ENCODE data around the gene UCP1.

UCP1 gene

DNA sequence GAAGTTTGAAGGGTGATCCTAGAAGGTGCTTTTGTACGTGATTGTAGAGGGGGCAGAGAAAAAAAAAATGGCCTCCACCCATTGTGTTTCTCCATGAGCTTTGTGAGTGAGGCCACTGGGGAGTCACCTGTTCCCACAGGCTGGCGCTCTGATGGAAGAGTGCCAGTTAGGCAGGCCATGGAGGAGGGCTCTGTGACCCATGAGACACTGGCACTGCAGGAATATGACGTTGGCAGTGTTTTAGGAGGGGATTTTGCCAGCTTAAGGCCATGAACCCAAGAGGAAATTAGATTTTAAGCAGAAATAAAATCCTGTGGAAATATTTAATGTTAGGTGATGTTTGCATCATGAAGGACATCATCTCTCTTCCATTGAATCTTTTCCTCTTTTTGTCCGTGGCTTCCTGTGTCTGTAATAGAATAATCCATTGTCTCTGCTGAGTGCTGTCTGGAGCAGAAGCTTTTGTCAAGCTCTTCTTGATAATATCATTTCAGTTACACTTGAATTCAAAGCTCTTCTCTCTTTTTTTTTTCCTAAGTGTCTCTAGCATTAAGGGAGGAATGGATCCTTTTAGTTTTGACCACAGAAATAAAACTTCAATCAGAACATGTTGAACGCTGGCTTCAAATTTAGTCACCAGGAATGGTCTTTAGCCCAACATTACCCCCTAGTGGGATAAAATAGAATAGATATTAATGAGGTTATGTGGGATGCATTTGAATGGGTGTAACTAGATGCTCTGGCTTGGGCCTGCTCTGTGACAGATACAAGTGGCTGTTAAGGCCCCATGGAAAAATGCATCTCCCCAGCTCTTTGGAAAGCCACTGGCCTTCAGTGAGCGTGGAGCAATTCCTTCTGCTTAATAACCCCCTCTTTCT is 41.0 kb upstream of the UCP1 start:
- Histone ChIP-seq H3K27me3 (no peaks in the 10 kb centered on the region), H3K4me1 (no peaks in the 10 kb centered on the region), H3K9me3 (no peaks in the 10 kb centered on the region), H3K36me3 (no peaks in the 10 kb centered on the region), H3K27ac (no peak overlapping the region), H3K4me3 (no peak overlapping the region)
- intact Hi-C loops (cut with DNase I; ENCODE audit: low total_unique reads) = loop anchor here (10.0 kb wide), 2 partner anchors 245 kb away; no protein-coding TSS in a partner anchor
- DNase-seq = no peak
- TF ChIP-seq, protein P1, sequence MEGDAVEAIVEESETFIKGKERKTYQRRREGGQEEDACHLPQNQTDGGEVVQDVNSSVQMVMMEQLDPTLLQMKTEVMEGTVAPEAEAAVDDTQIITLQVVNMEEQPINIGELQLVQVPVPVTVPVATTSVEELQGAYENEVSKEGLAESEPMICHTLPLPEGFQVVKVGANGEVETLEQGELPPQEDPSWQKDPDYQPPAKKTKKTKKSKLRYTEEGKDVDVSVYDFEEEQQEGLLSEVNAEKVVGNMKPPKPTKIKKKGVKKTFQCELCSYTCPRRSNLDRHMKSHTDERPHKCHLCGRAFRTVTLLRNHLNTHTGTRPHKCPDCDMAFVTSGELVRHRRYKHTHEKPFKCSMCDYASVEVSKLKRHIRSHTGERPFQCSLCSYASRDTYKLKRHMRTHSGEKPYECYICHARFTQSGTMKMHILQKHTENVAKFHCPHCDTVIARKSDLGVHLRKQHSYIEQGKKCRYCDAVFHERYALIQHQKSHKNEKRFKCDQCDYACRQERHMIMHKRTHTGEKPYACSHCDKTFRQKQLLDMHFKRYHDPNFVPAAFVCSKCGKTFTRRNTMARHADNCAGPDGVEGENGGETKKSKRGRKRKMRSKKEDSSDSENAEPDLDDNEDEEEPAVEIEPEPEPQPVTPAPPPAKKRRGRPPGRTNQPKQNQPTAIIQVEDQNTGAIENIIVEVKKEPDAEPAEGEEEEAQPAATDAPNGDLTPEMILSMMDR (IDR thresholded peaks at IDR 0.05) = peak; percentile 35 to 49

DNA sequence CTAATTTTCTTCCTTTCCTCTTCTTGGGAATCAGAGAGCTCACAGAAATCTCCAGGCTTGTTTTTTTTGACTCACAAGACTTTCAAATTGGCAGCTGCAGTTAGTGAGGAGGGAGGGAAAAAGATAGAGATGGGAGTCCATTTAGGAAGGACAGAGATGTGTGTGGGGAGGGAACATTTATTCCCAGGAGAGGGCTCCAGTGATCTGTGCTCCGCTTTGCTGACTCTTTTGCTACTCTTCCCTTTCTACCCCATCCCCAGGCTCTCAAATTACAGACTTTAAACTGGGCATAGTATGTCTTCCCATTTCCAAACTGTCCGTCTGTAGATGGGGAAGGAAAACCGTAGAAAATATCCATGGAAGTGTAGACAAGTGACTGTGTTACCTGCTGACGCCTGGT is 39.1 kb upstream of the UCP1 start:
- H3K27ac ChIP-seq = no peak overlapping the region
- no peaks in the 10 kb centered on the region for H3K36me3 ChIP-seq
- no peaks in the 10 kb centered on the region for H3K9me3 ChIP-seq
- H3K4me1 ChIP-seq = no peaks in the 10 kb centered on the region
- no peak overlapping the region for H3K4me3 ChIP-seq
- intact Hi-C loops (cut with DNase I; ENCODE audit: low total_unique reads) = loop anchor here (10.0 kb wide), 1 partner anchor 243 kb away; no protein-coding TSS in a partner anchor
- TF ChIP-seq, protein P1 (IDR thresholded peaks at IDR 0.05) = no peak
- no peak for DNase-seq
- H3K27me3 ChIP-seq = no peaks in the 10 kb centered on the region

DNA sequence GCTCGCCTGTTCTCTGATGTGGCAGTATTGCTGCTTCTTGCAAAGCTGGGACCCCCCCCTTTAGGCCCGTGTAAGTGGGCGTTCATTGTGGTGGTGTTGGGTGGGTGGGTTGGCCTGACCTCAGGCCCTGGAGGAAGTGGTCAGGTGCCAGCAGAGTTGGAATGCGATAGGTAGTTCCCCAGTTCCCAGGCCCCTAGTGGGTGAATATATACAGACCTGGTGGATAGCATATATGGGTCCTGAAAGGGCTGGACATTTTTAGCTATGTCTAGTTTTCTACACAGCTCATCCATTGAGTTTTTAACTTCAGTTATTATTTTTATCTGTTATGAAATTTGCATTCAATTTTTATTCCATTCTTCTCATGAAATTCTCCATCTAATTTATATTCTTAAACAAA is 35.8 kb upstream of the UCP1 start:
- H3K27me3 ChIP-seq = no peaks in the 10 kb centered on the region
- no peaks in the 10 kb centered on the region for H3K36me3 ChIP-seq
- H3K9me3 ChIP-seq = no peaks in the 10 kb centered on the region
- no peak overlapping the region for H3K4me3 ChIP-seq
- no peaks in the 10 kb centered on the region for H3K4me1 ChIP-seq
- intact Hi-C loops (cut with DNase I; ENCODE audit: low total_unique reads) = loop anchor here (10.0 kb wide), 1 partner anchor 240 kb away; no protein-coding TSS in a partner anchor
- no peak for DNase-seq
- no peak overlapping the region for H3K27ac ChIP-seq
- TF ChIP-seq, protein P1 (IDR thresholded peaks at IDR 0.05) = no peak

DNA sequence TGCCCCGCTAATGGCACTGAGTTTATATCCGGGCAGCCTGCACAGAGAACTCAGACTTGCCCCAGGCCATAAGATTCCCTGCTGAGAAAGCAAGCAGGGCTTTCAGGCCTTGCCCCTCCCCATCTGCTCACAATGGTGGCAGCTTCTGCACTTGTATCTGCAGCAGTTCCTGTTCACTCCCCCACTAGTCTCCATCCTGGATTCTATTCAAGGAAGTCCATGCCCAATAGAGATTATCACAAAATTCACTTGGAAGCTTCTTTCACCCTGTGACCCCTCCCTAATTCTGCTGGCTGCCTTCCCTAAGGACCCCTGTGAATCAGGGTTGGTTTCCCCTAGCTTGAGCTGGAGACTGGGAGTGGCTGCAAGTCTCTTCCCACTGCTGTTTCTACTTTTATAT is 34.5 kb upstream of the UCP1 start:
- DNase-seq = no peak
- no peaks in the 10 kb centered on the region for H3K36me3 ChIP-seq
- no peak overlapping the region for H3K27ac ChIP-seq
- intact Hi-C loops (cut with DNase I; ENCODE audit: low total_unique reads) = loop anchor here (10.0 kb wide), 1 partner anchor 238 kb away; no protein-coding TSS in a partner anchor
- no peaks in the 10 kb centered on the region for H3K9me3 ChIP-seq
- no peaks in the 10 kb centered on the region for H3K27me3 ChIP-seq
- no peaks in the 10 kb centered on the region for H3K4me1 ChIP-seq
- H3K4me3 ChIP-seq = no peak overlapping the region
- TF ChIP-seq, protein P1 (IDR thresholded peaks at IDR 0.05) = no peak

- no peak for DNase-seq
- Histone ChIP-seq H3K27me3 (no peaks in the 10 kb centered on the region), H3K9me3 (no peaks in the 10 kb centered on the region), H3K27ac (no peak overlapping the region), H3K4me3 (no peak overlapping the region), H3K36me3 (no peaks in the 10 kb centered on the region), H3K4me1 (no peaks in the 10 kb centered on the region)
- intact Hi-C loops (cut with DNase I; ENCODE audit: low total_unique reads) = loop anchor here (10.0 kb wide), 1 partner anchor 238 kb away; no protein-coding TSS in a partner anchor
- TF ChIP-seq, protein P1 (IDR thresholded peaks at IDR 0.05) = no peak
Observed at GRCh38 chr4:140602714-140603113, 34.0 kb upstream of the UCP1 start.
